ENCODE measurements around the gene OBP2A.

The OBP2A gene

DNA sequence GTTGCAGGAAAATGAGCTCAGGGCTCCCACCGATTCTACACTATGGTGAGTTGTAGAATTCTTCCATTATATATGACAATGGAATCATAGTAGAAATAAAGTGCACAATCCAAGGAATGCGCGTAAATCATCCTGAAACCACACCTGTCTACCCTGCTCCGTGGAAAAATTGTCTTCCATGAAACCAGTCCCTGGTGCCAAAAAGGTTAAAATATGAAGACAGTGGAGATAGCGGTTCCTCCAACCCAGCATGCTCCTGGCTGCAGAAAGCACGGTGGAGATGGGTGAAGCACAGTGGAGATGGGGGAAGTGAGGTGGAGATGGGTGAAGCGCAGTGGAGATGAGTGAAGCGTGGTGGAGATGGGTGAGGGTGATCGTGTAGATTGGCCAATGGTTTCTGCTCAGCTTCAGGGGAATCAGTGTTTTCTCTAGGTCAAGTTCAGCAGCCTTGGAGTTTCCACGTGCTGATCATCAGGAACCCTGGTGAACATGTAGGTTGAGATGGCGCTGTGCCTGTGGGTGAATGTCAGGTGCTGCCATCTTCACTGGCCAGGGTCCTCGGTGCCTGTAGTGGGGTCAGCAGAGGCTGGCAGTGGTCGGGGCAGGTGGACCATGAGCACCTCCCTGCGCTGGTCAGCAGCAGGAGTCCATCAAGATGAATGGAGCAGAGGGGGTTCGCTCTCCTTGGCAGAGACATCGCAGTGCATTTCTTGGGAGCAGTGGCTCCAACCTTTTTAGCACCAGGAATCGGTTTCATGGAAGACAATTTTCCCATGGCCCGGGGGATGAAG lies 35.9 kb downstream of the OBP2A start:
- no peak for DNase-seq

- no peak for DNase-seq
These were observed 36.6 kb downstream of the OBP2A start for GRCh38 chr9:135582541-135582940.

DNA sequence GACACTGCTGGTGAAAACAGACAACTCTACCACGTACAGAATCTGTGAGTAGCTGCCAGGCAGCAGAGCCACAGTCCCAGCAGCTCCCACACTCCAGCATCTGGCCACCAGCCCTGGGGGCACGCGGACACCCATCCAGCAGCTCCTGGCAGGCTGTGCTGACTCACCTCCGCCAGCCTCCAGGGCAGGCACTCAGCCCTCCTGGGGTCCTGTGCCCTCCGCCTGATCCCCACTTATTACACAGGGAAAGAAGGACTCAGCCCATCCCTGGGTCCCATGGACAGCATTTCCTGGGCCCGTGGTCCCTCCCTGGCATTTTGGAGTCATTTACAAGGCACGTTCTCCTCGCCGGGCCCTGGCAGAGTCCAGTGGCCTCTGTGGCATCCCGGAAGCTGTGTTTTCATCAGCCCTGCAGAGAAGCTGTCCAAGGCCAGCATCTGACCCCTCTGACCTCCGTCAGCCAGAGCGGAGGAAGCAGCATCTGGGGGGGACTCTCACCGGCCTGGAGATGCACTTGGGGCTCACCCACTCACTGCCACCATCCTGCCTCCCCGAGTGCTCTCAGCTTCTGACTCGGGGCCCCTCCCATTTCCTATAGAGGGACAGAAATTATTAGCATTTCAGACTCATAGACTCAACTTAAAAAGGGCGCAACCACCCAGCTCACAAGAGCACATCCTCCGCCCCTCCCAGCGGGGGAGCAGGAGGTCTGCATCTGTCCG lies 37.2 kb downstream of the OBP2A start:
- DNase-seq: no peak

DNA sequence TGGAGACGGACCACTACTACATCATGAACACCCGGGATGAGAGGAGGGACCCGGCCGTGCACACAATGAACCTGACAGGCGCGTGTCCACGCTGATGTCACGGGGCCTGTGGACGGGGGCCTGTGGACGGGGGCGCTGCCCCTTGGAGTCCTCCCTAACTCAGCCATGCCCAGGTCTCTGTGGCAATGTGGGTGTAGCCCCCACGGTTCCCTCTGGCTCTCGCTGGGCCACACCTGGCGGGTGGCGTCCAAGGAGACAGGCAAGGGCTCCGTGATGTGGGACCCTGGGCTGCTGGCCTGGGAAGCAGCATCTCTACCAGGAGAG lies 37.7 kb downstream of the OBP2A start:
- DNase-seq: no peak

- no peak for DNase-seq
These were observed 38.4 kb downstream of the OBP2A start for GRCh38 chr9:135584371-135584770.

DNA sequence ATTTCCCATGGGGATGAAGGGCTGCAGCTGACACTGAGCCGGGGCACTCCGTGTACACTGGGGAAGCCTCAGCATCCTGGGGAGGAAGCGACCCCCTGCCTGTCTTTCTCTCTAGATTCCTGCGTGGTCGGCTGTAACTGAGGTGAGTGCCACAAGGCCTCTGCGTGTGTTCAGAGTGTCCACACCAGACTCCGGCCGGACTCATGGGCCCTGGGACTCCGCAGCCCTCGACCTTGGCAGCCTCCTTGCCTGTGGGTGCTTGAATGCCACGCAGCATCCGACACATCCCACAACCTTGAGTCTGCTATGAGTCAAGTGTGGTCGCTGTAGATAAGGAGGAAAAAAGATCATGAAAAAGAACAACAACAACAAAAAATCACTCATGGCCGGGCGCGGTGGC lies 39.0 kb downstream of the OBP2A start:
- DNase-seq: no peak

DNA sequence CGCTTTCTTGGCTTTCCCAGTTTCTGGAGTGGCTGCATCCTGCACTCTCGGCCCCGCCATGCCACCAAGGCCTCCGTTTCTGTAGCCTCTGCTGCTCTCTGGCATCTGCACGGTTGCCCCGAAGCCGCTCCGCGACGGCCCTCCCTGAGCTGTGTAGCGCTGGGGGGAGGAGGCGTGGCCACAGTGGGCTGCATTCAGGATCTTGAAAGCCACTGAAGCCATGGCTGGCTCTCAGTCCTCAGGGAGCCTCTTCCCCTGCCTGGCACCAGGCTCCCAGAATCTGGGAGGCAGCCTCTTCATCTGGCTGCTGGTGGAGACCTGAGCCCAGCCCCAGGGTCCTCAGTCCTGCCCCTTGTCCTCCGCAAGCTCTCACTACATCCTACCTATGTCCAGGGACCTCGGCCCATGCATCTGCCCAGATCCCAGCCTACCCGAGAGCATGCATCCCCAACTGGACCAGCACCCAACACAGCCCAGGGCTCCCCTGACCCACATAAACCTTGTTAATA lies 40.7 kb downstream of the OBP2A start:
- no peak for DNase-seq

GRCh38 chr9:135587658-135588057 lies 41.7 kb downstream of the OBP2A start:
- no peak for DNase-seq

GRCh38 chr9:135588371-135588770 lies 42.4 kb downstream of the OBP2A start:
- DNase-seq: no peak

DNA sequence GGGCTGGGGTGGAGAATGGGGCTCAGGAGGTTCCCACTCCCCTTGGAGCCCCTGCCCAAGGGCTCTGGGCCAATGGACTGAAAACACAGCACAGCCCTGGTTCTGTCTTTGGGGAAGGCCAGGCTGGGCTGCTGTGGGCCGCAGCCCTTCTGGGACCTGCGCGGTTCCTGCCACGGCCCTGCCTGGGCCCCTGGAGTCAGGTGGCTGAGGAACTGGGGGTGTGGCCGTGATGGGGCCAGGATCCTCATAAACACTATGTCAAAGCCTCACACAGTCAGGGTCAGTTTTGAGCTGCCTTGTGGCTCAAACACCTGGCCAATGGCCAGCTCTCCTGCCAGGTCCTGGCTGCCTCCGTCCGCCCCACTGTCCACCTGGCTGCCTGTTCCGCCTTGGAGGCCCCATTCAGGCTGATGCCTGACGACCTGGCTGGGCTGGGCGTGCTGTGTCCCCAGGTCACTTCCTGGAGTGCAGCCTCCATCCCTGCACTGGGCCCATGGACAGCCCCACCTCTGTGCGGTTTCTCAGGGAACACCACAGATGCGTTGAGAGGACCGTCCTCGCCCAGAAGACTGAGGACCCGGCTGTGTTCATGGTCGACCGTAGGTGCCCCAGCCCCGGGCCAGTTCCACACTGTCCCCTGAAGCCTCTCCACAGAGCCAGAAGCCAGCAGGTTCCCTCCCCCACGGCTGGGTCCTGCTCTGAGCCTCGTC lies 43.1 kb downstream of the OBP2A start:
- DNase-seq: no peak

DNA sequence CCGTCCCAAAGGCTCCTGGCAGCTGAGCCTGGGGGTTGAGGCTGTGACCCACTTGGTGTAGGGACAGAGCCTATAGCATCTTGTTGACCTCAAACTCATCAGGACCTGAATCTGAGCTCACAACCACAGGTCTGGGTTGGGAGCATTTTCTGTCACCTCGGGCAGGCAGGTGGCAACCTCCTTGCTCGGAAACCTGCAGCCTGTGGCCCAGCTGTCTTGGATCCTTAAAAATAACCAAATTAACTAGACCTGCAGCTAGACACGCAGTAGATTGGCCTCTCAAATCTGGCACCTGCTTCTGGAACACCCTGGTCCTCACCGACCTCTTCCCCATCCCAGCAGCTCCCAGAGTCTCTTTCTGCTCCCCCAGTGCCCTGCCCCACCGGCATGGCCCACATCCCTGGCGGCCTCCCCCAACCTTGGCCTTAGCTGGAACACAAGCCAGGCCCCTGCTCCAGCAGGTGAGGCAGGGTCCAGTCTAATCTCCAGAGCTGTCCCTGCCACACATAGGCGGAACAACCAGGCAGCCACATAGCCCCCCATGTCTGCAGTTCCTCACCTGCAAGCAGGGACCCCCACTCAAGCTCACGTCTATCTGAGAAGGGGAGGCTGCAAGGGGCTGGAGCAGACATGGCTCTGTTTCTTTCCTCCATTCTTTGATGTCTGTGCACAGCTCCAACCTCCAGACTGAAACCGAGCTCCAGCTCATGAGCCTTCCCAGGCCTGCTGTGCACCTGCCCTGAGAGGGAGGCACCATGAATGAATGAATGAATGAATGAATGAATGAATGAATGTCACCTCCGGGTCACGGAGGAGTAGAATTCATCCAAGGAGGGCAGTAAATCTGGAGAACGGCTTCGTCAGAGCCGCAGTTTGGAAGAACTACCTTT lies 43.9 kb downstream of the OBP2A start:
- DNase-seq: no peak

DNA sequence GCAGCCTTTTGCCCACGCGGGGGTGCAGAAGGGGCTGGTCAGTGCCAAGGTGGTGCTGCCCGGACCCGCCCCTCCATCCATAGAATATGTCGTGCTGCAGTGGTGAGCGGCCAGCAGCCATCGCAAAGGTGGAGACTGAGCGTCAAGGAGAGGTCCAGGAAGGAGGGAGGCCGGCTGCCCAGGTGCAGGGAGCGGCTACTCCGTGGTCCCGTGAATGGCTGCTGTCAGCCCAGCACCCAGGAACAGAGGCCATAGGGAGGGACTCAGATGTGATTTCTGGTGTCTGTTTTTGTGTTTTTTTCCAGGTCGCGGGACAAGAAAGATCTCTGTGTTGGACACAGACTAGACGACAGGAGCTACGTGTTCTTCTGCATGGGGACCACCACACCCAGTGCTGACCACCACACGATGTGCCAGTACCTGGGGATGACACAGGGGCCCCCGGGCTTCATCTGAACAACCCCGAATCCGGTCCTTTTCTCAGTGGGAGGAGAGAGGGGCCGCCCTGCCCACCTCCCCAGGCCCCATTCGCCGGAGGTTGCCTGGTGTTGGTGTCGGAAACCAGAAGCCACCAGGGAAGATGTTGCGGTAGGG lies 44.7 kb downstream of the OBP2A start:
- no peak for DNase-seq

GRCh38 chr9:135591506-135592330 lies 45.8 kb downstream of the OBP2A start:
- no peak for DNase-seq

- DNase-seq: no peak
These were observed 46.3 kb downstream of the OBP2A start for GRCh38 chr9:135592331-135592590.

DNA sequence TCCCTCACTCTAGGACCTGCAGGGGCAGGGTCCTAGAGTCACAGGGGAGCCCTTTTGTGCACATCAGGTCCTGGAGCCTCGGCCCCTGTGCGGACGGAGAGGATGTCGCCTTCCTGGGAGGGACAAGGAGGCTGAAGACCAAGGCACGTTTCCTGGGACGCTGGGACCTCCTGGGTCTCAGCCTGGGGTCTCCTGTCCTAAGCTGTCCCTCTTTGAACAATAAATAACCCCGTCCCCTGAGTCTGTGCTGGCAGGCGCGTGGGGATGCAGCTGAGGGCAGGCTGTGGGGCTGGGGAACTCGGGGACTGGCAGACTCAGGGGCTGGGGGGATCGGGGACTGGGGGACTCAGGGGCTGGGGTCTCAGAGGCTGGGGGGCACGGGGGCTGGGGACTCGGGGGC lies 46.7 kb downstream of the OBP2A start:
- no peak for DNase-seq

- DNase-seq: no peak
These were observed 50.3 kb downstream of the OBP2A start for GRCh38 chr9:135596211-135596610.
